ENCODE data around the gene AMBP.
A peak's percentile ranks its signal among the peaks of the same experiment; 100 is the strongest.

AMBP gene

GRCh38 chr9:114108016-114108833 lies 30.1 kb upstream of the AMBP start:
- Histone ChIP-seq H3K9ac (ENCODE audit: low read length) (no peak overlapping the region), H3K4me3 (ENCODE audit: low read depth in 1 of 2, low read length in 2 of 2) (no peak overlapping the region), H3K36me3 (ENCODE audit: insufficient read depth, low read length) (no peaks in the 10 kb centered on the region), H3K27me3 (ENCODE audit: control insufficient read depth in 1 of 2, insufficient read depth in 2 of 2, low read length in 2 of 2) (peaks cover 0 to 6% of the 10 kb centered on the region in 2 donors), H3K27ac (ENCODE audit: low read depth, low read length) (no peak overlapping the region), H3K9me3 (ENCODE audit: low read length) (no peaks in the 10 kb centered on the region), H3K4me1 (ENCODE audit: insufficient read depth, low read length) (no peaks in the 10 kb centered on the region)

- Histone ChIP-seq H3K36me3 (ENCODE audit: insufficient read depth, low read length) (no peaks in the 10 kb centered on the region), H3K27me3 (ENCODE audit: control insufficient read depth in 1 of 2, insufficient read depth in 2 of 2, low read length in 2 of 2) (peaks cover 0 to under 1% of the 10 kb centered on the region in 2 donors), H3K4me3 (ENCODE audit: low read depth in 1 of 2, low read length in 2 of 2) (no peak overlapping the region), H3K4me1 (ENCODE audit: insufficient read depth, low read length) (no peaks in the 10 kb centered on the region), H3K9ac (ENCODE audit: low read length) (no peak overlapping the region), H3K27ac (ENCODE audit: low read depth, low read length) (no peak overlapping the region), H3K9me3 (ENCODE audit: low read length) (no peaks in the 10 kb centered on the region)
Measured at GRCh38 chr9:114107286-114108001, 29.3 kb upstream of the AMBP start.

- no peaks in the 10 kb centered on the region for H3K4me1 ChIP-seq (ENCODE audit: insufficient read depth, low read length)
- no peaks in the 10 kb centered on the region for H3K9me3 ChIP-seq (ENCODE audit: low read length)
- no peak overlapping the region for H3K4me3 ChIP-seq (ENCODE audit: low read depth in 1 of 2, low read length in 2 of 2)
- no peaks in the 10 kb centered on the region for H3K36me3 ChIP-seq (ENCODE audit: insufficient read depth, low read length)
- H3K27ac ChIP-seq (ENCODE audit: low read depth, low read length): no peak overlapping the region
- H3K9ac ChIP-seq (ENCODE audit: low read length): no peak overlapping the region
- no peaks in the 10 kb centered on the region for H3K27me3 ChIP-seq (ENCODE audit: control insufficient read depth in 1 of 2, insufficient read depth in 2 of 2, low read length in 2 of 2)
Measured at GRCh38 chr9:114105236-114105635, 27.1 kb upstream of the AMBP start.

DNA sequence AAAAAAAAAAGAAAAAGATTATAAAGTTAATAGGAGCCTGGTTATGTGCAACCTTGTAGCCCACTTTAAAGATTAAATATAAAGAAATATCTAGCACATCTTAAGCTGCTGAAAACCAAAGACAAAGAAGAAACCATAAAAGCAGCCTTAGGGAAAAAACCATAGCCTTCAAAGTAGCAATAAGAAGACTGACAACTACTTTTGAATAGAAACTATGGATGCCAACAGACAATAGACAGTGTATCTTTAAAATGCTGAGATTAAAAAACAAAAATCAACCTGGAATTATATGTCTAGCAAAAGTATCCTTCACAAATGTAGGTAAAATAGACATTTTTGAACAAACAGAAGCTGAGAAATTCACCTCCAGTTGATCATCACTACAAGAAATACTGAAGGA lies 24.4 kb upstream of the AMBP start:
- H3K27me3 ChIP-seq (ENCODE audit: control insufficient read depth in 1 of 2, insufficient read depth in 2 of 2, low read length in 2 of 2): peaks cover 0 to 16% of the 10 kb centered on the region in 2 donors
- H3K27ac ChIP-seq (ENCODE audit: low read depth, low read length): no peak overlapping the region
- H3K4me3 ChIP-seq (ENCODE audit: low read depth in 1 of 2, low read length in 2 of 2): no peak overlapping the region
- H3K36me3 ChIP-seq (ENCODE audit: insufficient read depth, low read length): no peaks in the 10 kb centered on the region
- no peaks in the 10 kb centered on the region for H3K9me3 ChIP-seq (ENCODE audit: low read length)
- H3K4me1 ChIP-seq (ENCODE audit: insufficient read depth, low read length): no peaks in the 10 kb centered on the region
- H3K9ac ChIP-seq (ENCODE audit: low read length): no peak overlapping the region

- Histone ChIP-seq H3K36me3 (ENCODE audit: insufficient read depth, low read length) (no peaks in the 10 kb centered on the region), H3K4me1 (ENCODE audit: insufficient read depth, low read length) (no peaks in the 10 kb centered on the region), H3K9ac (ENCODE audit: low read length) (no peak overlapping the region), H3K4me3 (ENCODE audit: low read depth in 1 of 2, low read length in 2 of 2) (no peak overlapping the region), H3K9me3 (ENCODE audit: low read length) (no peaks in the 10 kb centered on the region), H3K27me3 (ENCODE audit: control insufficient read depth in 1 of 2, insufficient read depth in 2 of 2, low read length in 2 of 2) (peaks cover 0 to 21% of the 10 kb centered on the region in 2 donors), H3K27ac (ENCODE audit: low read depth, low read length) (no peak overlapping the region)
Measured at GRCh38 chr9:114100536-114100935, 22.4 kb upstream of the AMBP start.

GRCh38 chr9:114099669-114100270 lies 21.7 kb upstream of the AMBP start:
- Histone ChIP-seq H3K9me3 (ENCODE audit: low read length) (no peaks in the 10 kb centered on the region), H3K4me3 (ENCODE audit: low read depth in 1 of 2, low read length in 2 of 2) (no peak overlapping the region), H3K36me3 (ENCODE audit: insufficient read depth, low read length) (no peaks in the 10 kb centered on the region), H3K27ac (ENCODE audit: low read depth, low read length) (no peak overlapping the region), H3K4me1 (ENCODE audit: insufficient read depth, low read length) (no peaks in the 10 kb centered on the region), H3K27me3 (ENCODE audit: control insufficient read depth in 1 of 2, insufficient read depth in 2 of 2, low read length in 2 of 2) (peaks cover 0 to 21% of the 10 kb centered on the region in 2 donors), H3K9ac (ENCODE audit: low read length) (no peak overlapping the region)

- H3K27me3 ChIP-seq (ENCODE audit: control insufficient read depth in 1 of 2, insufficient read depth in 2 of 2, low read length in 2 of 2): peaks cover 0 to 21% of the 10 kb centered on the region in 2 donors
- no peaks in the 10 kb centered on the region for H3K9me3 ChIP-seq (ENCODE audit: low read length)
- no peaks in the 10 kb centered on the region for H3K36me3 ChIP-seq (ENCODE audit: insufficient read depth, low read length)
- peak within 1 kb of the TSS in 1 of 2 donors; percentile 50 for H3K4me3 ChIP-seq (ENCODE audit: low read depth in 1 of 2, low read length in 2 of 2)
- H3K4me1 ChIP-seq (ENCODE audit: insufficient read depth, low read length): no peaks in the 10 kb centered on the region
- H3K9ac ChIP-seq (ENCODE audit: low read length): no peak within 1 kb of the TSS
- no peak within 1 kb of the TSS for H3K27ac ChIP-seq (ENCODE audit: low read depth, low read length)
Measured at GRCh38 chr9:114098936-114099668, 21.0 kb upstream of the AMBP start, which contains the start of gene KIF12. Gene KIF12 (minus strand): TSS chr9:114099292. CDS start chr9:114099276, 16 bp downstream.

GRCh38 chr9:114098021-114098935 lies 20.2 kb upstream of the AMBP start:
- H3K36me3 ChIP-seq (ENCODE audit: insufficient read depth, low read length): no peaks in the 10 kb centered on the region
- H3K4me3 ChIP-seq (ENCODE audit: low read depth in 1 of 2, low read length in 2 of 2): peak overlapping the region in 1 of 2 donors; percentile 50
- H3K9me3 ChIP-seq (ENCODE audit: low read length): no peaks in the 10 kb centered on the region
- no peak overlapping the region for H3K9ac ChIP-seq (ENCODE audit: low read length)
- H3K4me1 ChIP-seq (ENCODE audit: insufficient read depth, low read length): no peaks in the 10 kb centered on the region
- H3K27ac ChIP-seq (ENCODE audit: low read depth, low read length): no peak overlapping the region
- H3K27me3 ChIP-seq (ENCODE audit: control insufficient read depth in 1 of 2, insufficient read depth in 2 of 2, low read length in 2 of 2): peaks cover 0 to 21% of the 10 kb centered on the region in 2 donors

- no peaks in the 10 kb centered on the region for H3K9me3 ChIP-seq (ENCODE audit: low read length)
- H3K4me3 ChIP-seq (ENCODE audit: low read depth in 1 of 2, low read length in 2 of 2): peak overlapping the region in 1 of 2 donors; percentile 50
- H3K36me3 ChIP-seq (ENCODE audit: insufficient read depth, low read length): no peaks in the 10 kb centered on the region
- no peak overlapping the region for H3K9ac ChIP-seq (ENCODE audit: low read length)
- H3K27me3 ChIP-seq (ENCODE audit: control insufficient read depth in 1 of 2, insufficient read depth in 2 of 2, low read length in 2 of 2): peaks cover 0 to 21% of the 10 kb centered on the region in 2 donors
- H3K4me1 ChIP-seq (ENCODE audit: insufficient read depth, low read length): no peaks in the 10 kb centered on the region
- no peak overlapping the region for H3K27ac ChIP-seq (ENCODE audit: low read depth, low read length)
Measured at GRCh38 chr9:114097613-114098020, 19.5 kb upstream of the AMBP start.

DNA sequence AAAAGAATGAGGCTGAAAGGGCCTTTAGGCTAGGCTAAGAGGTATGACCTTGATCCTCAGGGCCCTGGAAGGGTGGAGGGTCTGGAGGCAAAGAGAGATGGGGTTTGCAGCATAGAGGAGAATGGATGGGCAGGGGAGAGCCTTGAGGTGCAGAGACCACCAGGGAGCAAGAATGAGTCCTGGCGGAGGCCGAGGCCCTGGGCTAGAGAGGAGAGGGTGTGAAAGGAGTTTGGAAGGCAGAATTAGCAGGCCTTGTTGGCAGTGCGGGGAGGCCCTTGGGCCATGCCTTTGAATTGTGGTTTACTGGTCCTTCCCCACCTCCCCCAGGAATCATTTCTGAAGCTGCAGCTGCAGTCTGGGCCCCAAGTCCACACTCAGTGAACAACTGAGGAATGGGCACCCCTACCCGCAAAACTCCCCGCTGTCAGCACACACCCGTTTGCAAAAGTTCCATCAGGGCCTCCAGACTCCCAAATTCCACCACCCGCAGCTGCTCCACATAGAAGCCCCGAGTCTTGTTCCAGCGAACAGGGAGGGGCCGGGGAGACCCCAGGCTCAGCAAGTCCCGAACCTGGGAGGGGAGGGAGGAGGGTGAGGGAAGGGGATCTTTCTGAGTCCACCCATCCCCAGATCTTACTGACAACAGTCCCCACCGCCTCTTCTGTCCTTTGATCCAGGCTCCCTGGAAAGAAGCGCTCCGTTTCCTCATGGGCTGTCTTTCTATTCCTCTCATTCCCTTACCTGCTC lies 18.9 kb upstream of the AMBP start:
- Histone ChIP-seq H3K27ac (ENCODE audit: low read depth, low read length) (no peak overlapping the region), H3K9ac (ENCODE audit: low read length) (no peak overlapping the region), H3K9me3 (ENCODE audit: low read length) (no peaks in the 10 kb centered on the region), H3K36me3 (ENCODE audit: insufficient read depth, low read length) (no peaks in the 10 kb centered on the region), H3K4me3 (ENCODE audit: low read depth in 1 of 2, low read length in 2 of 2) (no peak overlapping the region), H3K4me1 (ENCODE audit: insufficient read depth, low read length) (no peaks in the 10 kb centered on the region), H3K27me3 (ENCODE audit: control insufficient read depth in 1 of 2, insufficient read depth in 2 of 2, low read length in 2 of 2) (peaks cover 0 to 21% of the 10 kb centered on the region in 2 donors)
